ENCODE measurements around the gene MYH15.

DNA sequence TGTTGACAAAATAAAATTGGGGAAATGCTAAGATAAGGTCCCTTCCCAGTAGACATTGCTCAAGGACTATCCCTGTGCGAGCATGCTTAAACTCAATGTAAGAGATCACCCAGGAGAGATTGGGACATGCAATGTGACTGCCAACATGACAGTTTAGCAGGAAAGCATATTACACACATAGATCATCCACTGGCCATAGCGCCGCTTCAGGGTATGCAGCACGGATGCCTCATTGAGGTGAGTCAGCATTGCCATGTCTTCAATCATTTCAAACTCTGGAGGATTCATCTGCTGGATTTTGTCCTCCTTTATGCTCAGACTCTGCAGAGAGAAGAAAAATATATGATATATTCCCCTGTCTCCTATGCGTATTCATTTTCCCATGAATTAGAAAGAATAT is 8.9 kb downstream of the MYH15 start:
- TF ChIP-seq, protein P1, sequence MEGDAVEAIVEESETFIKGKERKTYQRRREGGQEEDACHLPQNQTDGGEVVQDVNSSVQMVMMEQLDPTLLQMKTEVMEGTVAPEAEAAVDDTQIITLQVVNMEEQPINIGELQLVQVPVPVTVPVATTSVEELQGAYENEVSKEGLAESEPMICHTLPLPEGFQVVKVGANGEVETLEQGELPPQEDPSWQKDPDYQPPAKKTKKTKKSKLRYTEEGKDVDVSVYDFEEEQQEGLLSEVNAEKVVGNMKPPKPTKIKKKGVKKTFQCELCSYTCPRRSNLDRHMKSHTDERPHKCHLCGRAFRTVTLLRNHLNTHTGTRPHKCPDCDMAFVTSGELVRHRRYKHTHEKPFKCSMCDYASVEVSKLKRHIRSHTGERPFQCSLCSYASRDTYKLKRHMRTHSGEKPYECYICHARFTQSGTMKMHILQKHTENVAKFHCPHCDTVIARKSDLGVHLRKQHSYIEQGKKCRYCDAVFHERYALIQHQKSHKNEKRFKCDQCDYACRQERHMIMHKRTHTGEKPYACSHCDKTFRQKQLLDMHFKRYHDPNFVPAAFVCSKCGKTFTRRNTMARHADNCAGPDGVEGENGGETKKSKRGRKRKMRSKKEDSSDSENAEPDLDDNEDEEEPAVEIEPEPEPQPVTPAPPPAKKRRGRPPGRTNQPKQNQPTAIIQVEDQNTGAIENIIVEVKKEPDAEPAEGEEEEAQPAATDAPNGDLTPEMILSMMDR (IDR thresholded peaks at IDR 0.05), result no peak
- no peak for TF ChIP-seq POLR2A (IDR thresholded peaks at IDR 0.05)

Measured in Peyer's patch (tissue), 4 donors.